Measurements from ENCODE around the gene GABRA6.

The GABRA6 gene

GRCh38 chr5:161713042-161713441 lies 27.5 kb downstream of the GABRA6 start:
- Mint-ChIP-seq H3K27ac (no peak overlapping the region), H3K4me1 (no peaks in the 10 kb centered on the region), H3K9me3 (peaks cover 6% of the 10 kb centered on the region), H3K4me3 (no peak overlapping the region), H3K36me3 (no peaks in the 10 kb centered on the region)
- DNase-seq (ENCODE audit: low spot score in 2 of 2) (no peak), ATAC-seq (no peak)

GRCh38 chr5:161719157-161719556 lies 33.6 kb downstream of the GABRA6 start:
- no peak for ATAC-seq
- Mint-ChIP-seq H3K9me3 (peaks cover 3% of the 10 kb centered on the region), H3K36me3 (no peaks in the 10 kb centered on the region), H3K27ac (no peak overlapping the region), H3K4me1 (no peaks in the 10 kb centered on the region), H3K4me3 (no peak overlapping the region)
- DNase-seq (ENCODE audit: low spot score in 2 of 2) = no peak

- no peak overlapping the region for H3K27ac Mint-ChIP-seq
These were observed 34.9 kb downstream of the GABRA6 start for GRCh38 chr5:161720460-161720859.

GRCh38 chr5:161734741-161735140 lies 49.2 kb downstream of the GABRA6 start:
- H3K27ac Mint-ChIP-seq = no peak overlapping the region
- H3K36me3 Mint-ChIP-seq = no peaks in the 10 kb centered on the region
- H3K4me3 Mint-ChIP-seq = no peak overlapping the region
- no peaks in the 10 kb centered on the region for H3K4me1 Mint-ChIP-seq
- H3K9me3 Mint-ChIP-seq = peaks cover 14% of the 10 kb centered on the region
- ATAC-seq (no peak), DNase-seq (ENCODE audit: low spot score in 2 of 2) (no peak)

More at GRCh38 chr5:161720460-161720859, 34.9 kb downstream of the GABRA6 start:
- DNase-seq (ENCODE audit: low spot score in 2 of 2) (no peak), ATAC-seq (no peak)
- Mint-ChIP-seq H3K4me3 (no peak overlapping the region), H3K36me3 (no peaks in the 10 kb centered on the region), H3K9me3 (peaks cover 3% of the 10 kb centered on the region), H3K4me1 (no peaks in the 10 kb centered on the region)

- DNase-seq (ENCODE audit: low spot score in 2 of 2) (no peak), ATAC-seq (no peak)
- Mint-ChIP-seq H3K36me3 (no peaks in the 10 kb centered on the region), H3K27ac (no peak overlapping the region), H3K4me3 (no peak overlapping the region), H3K4me1 (no peaks in the 10 kb centered on the region), H3K9me3 (peaks cover 18% of the 10 kb centered on the region)
These were observed 54.9 kb downstream of the GABRA6 start for GRCh38 chr5:161740433-161740832.

- Mint-ChIP-seq H3K4me3 (no peak overlapping the region), H3K4me1 (no peaks in the 10 kb centered on the region)
- ATAC-seq = no peak
These were observed 58.8 kb downstream of the GABRA6 start for GRCh38 chr5:161744276-161744675.

GRCh38 chr5:161745392-161745791 lies 59.9 kb downstream of the GABRA6 start:
- DNase-seq (ENCODE audit: low spot score in 2 of 2) = no peak
- no peak for ATAC-seq
- Mint-ChIP-seq H3K36me3 (no peaks in the 10 kb centered on the region), H3K4me3 (no peak overlapping the region), H3K9me3 (peaks cover 10% of the 10 kb centered on the region), H3K27ac (no peak overlapping the region), H3K4me1 (no peaks in the 10 kb centered on the region)

More at GRCh38 chr5:161744276-161744675, 58.8 kb downstream of the GABRA6 start:
- H3K36me3 Mint-ChIP-seq = no peaks in the 10 kb centered on the region
- peaks cover 10% of the 10 kb centered on the region for H3K9me3 Mint-ChIP-seq
- DNase-seq (ENCODE audit: low spot score in 2 of 2) = no peak
- no peak overlapping the region for H3K27ac Mint-ChIP-seq

GRCh38 chr5:161751265-161751664 lies 65.7 kb downstream of the GABRA6 start:
- no peak overlapping the region for H3K4me3 Mint-ChIP-seq
- no peaks in the 10 kb centered on the region for H3K36me3 Mint-ChIP-seq
- DNase-seq (ENCODE audit: low spot score in 2 of 2) (no peak), ATAC-seq (no peak)
- peaks cover 19% of the 10 kb centered on the region for H3K9me3 Mint-ChIP-seq
- H3K27ac Mint-ChIP-seq = no peak overlapping the region
- no peaks in the 10 kb centered on the region for H3K4me1 Mint-ChIP-seq

All from stimulated activated effector memory CD8-positive, alpha-beta T cell treated with anti-CD3 and anti-CD28 coated beads, Interleukin-12 subunit alpha, Interleukin-12 subunit beta, amount 100 ng/mL, for 72 hours (primary cell).